ENCODE data around the gene SETSIP. TPM values are rescaled to one million over a fixed set of nuclear protein-coding genes. Genes with fewer than 3 reads are reported as not detected.
"Not testable (repeated sequence)": the region's sequence is repeated elsewhere in the genome, so short reads cannot be mapped to it uniquely, and the experiment has no call there.

The SETSIP gene
- total and polyA plus RNA-seq, 2 donors (not counting 1 experiment from before 2014, with no cell fraction given), result 0.12 to 0.17 TPM

GRCh38 chr1:92026806-92027205, 48.4 kb downstream of the SETSIP start:
- Histone ChIP-seq H3K79me2 (ENCODE audit: control insufficient read depth, insufficient read depth, low read length) (no peaks in the 10 kb centered on the region), H3K36me3 (ENCODE audit: control insufficient read depth, insufficient read depth, low read length) (no peaks in the 10 kb centered on the region), H3K27ac (ENCODE audit: insufficient read depth, low read length) (no peak overlapping the region), H4K20me1 (ENCODE audit: control insufficient read depth, extremely low read depth, insufficient read depth, low read length) (no peaks in the 10 kb centered on the region), H3K4me1 (ENCODE audit: control insufficient read depth, extremely low read depth, insufficient read depth, low read length) (no peaks in the 10 kb centered on the region), H2AFZ (ENCODE audit: low read length) (no peak overlapping the region), H3K9me3 (ENCODE audit: control insufficient read depth, insufficient read depth, low read depth, low read length) (no peaks in the 10 kb centered on the region), H3K4me2 (ENCODE audit: extremely low read depth, insufficient read depth, low read length) (no peak overlapping the region), H3K4me3 (replicated peaks in 1 of 4; ENCODE audit: control extremely low read depth in 1 of 4, insufficient read depth in 1 of 4, low read depth in 3 of 4, low read length in 4 of 4) (no peak overlapping the region), H3K27me3 (ENCODE audit: control insufficient read depth, insufficient read depth, low read length) (no peaks in the 10 kb centered on the region), H3K9ac (ENCODE audit: insufficient read depth, low read length) (no peak overlapping the region)
- DNase-seq (ENCODE audit: low read depth in 2 of 2), result no peak
- no peak for TF ChIP-seq EZH2 (IDR thresholded peaks at IDR 0.05; ENCODE audit: low read length, missing control alignments)
- TF ChIP-seq CTCF (conservative IDR thresholded peaks at IDR 0.05 in 1 of 2, IDR thresholded peaks at IDR 0.05 in 1 of 2; ENCODE audit: low read depth in 1 of 2, low read length in 2 of 2), result no peak

DNA sequence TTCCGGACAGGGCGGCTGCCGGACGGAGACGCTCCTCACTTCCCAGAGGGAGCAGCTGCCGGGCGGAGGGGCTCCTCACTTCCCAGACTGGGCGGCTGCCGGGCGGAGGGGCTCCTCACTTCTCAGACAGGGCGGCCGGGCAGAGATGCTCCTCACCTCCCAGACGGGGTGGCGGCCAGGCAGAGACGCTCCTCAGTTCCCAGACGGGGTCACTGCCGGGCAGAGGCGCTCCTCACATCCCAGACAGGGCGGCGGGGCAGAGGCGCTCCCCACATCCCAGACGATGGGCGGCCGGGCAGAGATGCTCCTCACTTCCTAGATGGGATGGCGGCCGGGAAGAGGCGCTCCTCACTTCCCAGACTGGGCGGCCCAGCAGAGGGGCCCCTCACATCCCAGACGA, 49.2 kb downstream of the SETSIP start:
- H3K79me2 ChIP-seq (ENCODE audit: control insufficient read depth, insufficient read depth, low read length); H3K27me3 ChIP-seq (ENCODE audit: control insufficient read depth, insufficient read depth, low read length); H3K9me3 ChIP-seq (ENCODE audit: control insufficient read depth, insufficient read depth, low read depth, low read length); H3K36me3 ChIP-seq (ENCODE audit: control insufficient read depth, insufficient read depth, low read length); DNase-seq (ENCODE audit: low read depth in 2 of 2); H3K4me1 ChIP-seq (ENCODE audit: control insufficient read depth, extremely low read depth, insufficient read depth, low read length); H3K27ac ChIP-seq (ENCODE audit: insufficient read depth, low read length); H3K4me2 ChIP-seq (ENCODE audit: extremely low read depth, insufficient read depth, low read length); H3K4me3 ChIP-seq (replicated peaks in 1 of 4; ENCODE audit: control extremely low read depth in 1 of 4, insufficient read depth in 1 of 4, low read depth in 3 of 4, low read length in 4 of 4); H3K9ac ChIP-seq (ENCODE audit: insufficient read depth, low read length); H4K20me1 ChIP-seq (ENCODE audit: control insufficient read depth, extremely low read depth, insufficient read depth, low read length); H2AFZ ChIP-seq (ENCODE audit: low read length): not testable (repeated sequence)

Other genes with a start within 250 kb of the SETSIP start
- 31.6 and 98.1 TPM in 2 replicates for gene TGFBR3, start 189.3 kb downstream of the SETSIP start, total RNA-seq
- 56.8 and 68.3 TPM in 2 replicates for gene TGFBR3, start 189.3 kb downstream of the SETSIP start, polyA plus RNA-seq
- not detected in 2 replicates for gene BRDT, start 126.0 kb downstream of the SETSIP start, total RNA-seq
- gene BRDT, start 126.0 kb downstream of the SETSIP start, polyA plus RNA-seq, result not detected in 2 replicates
- 0.26 and 0.33 TPM in 2 replicates for gene EPHX4, start 45.4 kb downstream of the SETSIP start, total RNA-seq
- 0.54 and 1.5 TPM in 2 replicates for gene EPHX4, start 45.4 kb downstream of the SETSIP start, polyA plus RNA-seq
- 10.6 and 10.8 TPM in 2 replicates for gene BTBD8, start 4.9 kb upstream of the SETSIP start, total RNA-seq
- gene BTBD8, start 4.9 kb upstream of the SETSIP start, polyA plus RNA-seq, result 1.7 and 2.2 TPM in 2 replicates
- gene C1orf146, start 142.5 kb upstream of the SETSIP start, total RNA-seq, result not detected in 2 replicates
- gene C1orf146, start 142.5 kb upstream of the SETSIP start, polyA plus RNA-seq, result not detected in 2 replicates
- gene GLMN, start 223.6 kb upstream of the SETSIP start, total RNA-seq, result 7.8 and 8.7 TPM in 2 replicates
- 8.1 and 9.1 TPM in 2 replicates for gene GLMN, start 223.6 kb upstream of the SETSIP start, polyA plus RNA-seq
- 5.4 and 5.6 TPM in 2 replicates for gene RPAP2, start 223.6 kb upstream of the SETSIP start, total RNA-seq
- 13.0 and 13.3 TPM in 2 replicates for gene RPAP2, start 223.6 kb upstream of the SETSIP start, polyA plus RNA-seq